ENCODE results near the gene A1BG. TPM values are rescaled to one million over a fixed set of nuclear protein-coding genes. Genes with fewer than 3 reads are reported as not detected.

The A1BG gene
- total RNA-seq, 1 donor from 2014 or later, result 7.5 TPM

DNA sequence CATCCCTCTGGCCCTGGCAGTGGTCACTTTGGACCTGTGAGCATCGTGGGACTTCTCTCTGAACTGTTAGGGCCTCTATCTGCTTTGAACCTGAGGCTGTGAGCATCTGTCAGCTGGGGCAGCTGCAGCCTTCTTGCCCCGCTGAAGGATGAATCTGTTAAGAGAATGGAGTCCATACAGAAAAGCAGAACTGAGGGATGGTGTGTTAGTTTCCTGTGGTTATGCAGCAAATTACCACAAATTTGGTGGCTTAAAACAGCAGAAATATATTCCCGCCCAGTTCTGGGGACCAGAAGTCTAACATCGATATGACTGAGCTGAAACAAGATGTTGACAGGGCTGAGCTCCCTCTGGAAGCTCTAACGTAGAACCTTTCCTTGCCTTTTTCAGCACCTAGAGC is 10.9 kb upstream of the A1BG start:
- Histone ChIP-seq H3K27ac (no peak overlapping the region), H3K79me2 (ENCODE audit: low read depth) (peaks cover 10% of the 10 kb centered on the region), H3K36me3 (no peaks in the 10 kb centered on the region), H3K9ac (no peak overlapping the region), H3K9me3 (ENCODE audit: low read depth) (no peaks in the 10 kb centered on the region), H3K4me1 (no peaks in the 10 kb centered on the region), H4K20me1 (ENCODE audit: low read depth) (no peaks in the 10 kb centered on the region), H3K4me2 (no peak overlapping the region), H3F3A (ENCODE audit: low read depth) (peaks cover 7% of the 10 kb centered on the region), H2AFZ (replicated peaks) (no peak overlapping the region), H3K27me3 (no peaks in the 10 kb centered on the region), H3K4me3 (no peak overlapping the region)
- TF ChIP-seq EZH2 (IDR thresholded peaks at IDR 0.05), result no peak
- TF ChIP-seq, protein P1, sequence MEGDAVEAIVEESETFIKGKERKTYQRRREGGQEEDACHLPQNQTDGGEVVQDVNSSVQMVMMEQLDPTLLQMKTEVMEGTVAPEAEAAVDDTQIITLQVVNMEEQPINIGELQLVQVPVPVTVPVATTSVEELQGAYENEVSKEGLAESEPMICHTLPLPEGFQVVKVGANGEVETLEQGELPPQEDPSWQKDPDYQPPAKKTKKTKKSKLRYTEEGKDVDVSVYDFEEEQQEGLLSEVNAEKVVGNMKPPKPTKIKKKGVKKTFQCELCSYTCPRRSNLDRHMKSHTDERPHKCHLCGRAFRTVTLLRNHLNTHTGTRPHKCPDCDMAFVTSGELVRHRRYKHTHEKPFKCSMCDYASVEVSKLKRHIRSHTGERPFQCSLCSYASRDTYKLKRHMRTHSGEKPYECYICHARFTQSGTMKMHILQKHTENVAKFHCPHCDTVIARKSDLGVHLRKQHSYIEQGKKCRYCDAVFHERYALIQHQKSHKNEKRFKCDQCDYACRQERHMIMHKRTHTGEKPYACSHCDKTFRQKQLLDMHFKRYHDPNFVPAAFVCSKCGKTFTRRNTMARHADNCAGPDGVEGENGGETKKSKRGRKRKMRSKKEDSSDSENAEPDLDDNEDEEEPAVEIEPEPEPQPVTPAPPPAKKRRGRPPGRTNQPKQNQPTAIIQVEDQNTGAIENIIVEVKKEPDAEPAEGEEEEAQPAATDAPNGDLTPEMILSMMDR (IDR thresholded peaks at IDR 0.05), result no peak
- no peaks in the 10 kb centered on the region for H3K9me3 Mint-ChIP-seq
- H3K4me1 Mint-ChIP-seq, result peaks cover 13% of the 10 kb centered on the region
- peaks cover 5% of the 10 kb centered on the region for H3K36me3 Mint-ChIP-seq
- H3K4me3 Mint-ChIP-seq, result peak overlapping the region; percentile 65
- no peak overlapping the region for H3K27ac Mint-ChIP-seq
- no peak for DNase-seq (ENCODE audit: low spot score)
- H3K27me3 Mint-ChIP-seq (ENCODE audit: insufficient read depth, low read depth), result peaks cover 10% of the 10 kb centered on the region

DNA sequence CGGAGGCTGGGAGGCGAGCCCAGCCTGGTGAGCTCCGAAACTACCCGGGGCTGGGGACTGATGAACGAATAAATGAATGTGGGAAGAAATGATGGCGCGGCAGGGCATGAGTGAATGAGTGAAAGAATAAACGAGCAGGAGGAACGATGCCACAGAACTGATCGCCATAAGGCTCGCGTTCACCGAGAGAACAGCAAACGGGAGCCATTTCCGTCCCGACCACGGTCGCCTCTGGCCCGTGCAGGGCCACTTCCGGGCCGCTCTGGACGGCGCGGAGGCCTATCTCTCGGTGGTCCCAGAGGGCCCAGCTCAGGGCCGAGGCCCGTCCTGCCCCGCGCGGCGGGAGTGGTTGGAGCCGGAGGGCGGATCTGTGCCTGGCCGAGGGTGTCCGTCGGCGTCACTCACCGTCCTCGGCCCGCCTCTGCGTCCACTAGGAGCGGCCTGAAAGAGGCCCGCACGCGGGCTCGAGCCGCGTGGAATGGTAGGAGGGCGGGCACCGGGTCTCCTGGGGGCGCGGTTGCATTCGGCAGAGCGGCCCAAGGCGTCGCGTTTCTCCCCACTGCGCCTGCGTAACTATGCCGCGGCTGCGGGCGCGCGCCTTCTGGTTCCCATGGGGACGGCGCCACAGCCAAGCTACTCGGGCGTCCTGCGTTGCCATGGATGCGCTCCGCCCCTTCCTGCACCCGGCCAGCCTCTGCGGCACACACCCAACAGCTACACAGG is 9.1 kb upstream of the A1BG start, which contains the start of gene ZNF497:
Gene ZNF497, minus strand, starts transcription at position 480 of the 723 bp plus-strand sequence. CDS start 5,116 bp downstream, outside the sequence.
- peaks cover 7% of the 10 kb centered on the region for H3F3A ChIP-seq (ENCODE audit: low read depth)
- peaks cover 11% of the 10 kb centered on the region for H3K27me3 Mint-ChIP-seq (ENCODE audit: insufficient read depth, low read depth)
- peaks cover 5% of the 10 kb centered on the region for H3K36me3 Mint-ChIP-seq
- H3K9ac ChIP-seq, result peak within 1 kb of the TSS; percentile 67
- H3K9me3 Mint-ChIP-seq, result no peaks in the 10 kb centered on the region
- H3K27ac ChIP-seq, result peak within 1 kb of the TSS; percentile 54
- no peaks in the 10 kb centered on the region for H3K36me3 ChIP-seq
- H3K4me3 ChIP-seq, result peak within 1 kb of the TSS; percentile 59
- peak within 1 kb of the TSS; percentile 96 for H3K4me3 Mint-ChIP-seq
- peak within 1 kb of the TSS; percentile 97 for H3K27ac Mint-ChIP-seq
- no peaks in the 10 kb centered on the region for H4K20me1 ChIP-seq (ENCODE audit: low read depth)
- TF ChIP-seq EZH2phosphoT487 (IDR thresholded peaks at IDR 0.05), result no peak
- TF ChIP-seq, protein P1 (IDR thresholded peaks at IDR 0.05), result no peak
- no peak for TF ChIP-seq EZH2 (IDR thresholded peaks at IDR 0.05)
- no peaks in the 10 kb centered on the region for H3K27me3 ChIP-seq
- no peaks in the 10 kb centered on the region for H3K9me3 ChIP-seq (ENCODE audit: low read depth)
- DNase-seq (ENCODE audit: low spot score), result peak; percentile 98
- H3K79me2 ChIP-seq (ENCODE audit: low read depth), result peaks cover 10% of the 10 kb centered on the region
- peaks cover 13% of the 10 kb centered on the region for H3K4me1 Mint-ChIP-seq
- peak within 1 kb of the TSS; percentile 60 for H2AFZ ChIP-seq (replicated peaks)
- H3K4me1 ChIP-seq, result no peaks in the 10 kb centered on the region
- H3K4me2 ChIP-seq, result peak within 1 kb of the TSS; percentile 85

DNA sequence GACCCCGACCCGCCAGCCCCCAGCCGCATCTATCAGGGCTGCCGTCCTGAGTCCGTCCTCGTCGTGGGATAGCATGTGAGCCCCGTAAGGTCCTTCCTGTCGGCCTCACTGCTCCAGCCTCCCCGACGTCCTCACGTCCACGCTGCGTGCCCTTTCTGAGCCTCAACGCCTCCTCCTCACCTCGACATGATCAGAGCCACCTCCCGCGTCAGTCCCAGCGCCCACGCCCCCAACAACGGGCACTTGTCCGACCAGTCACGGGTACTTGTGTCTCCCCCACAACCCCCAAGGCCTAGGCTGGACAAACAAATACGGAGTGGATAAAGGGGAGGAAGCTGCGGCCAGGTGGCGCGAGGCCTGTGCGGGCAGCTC is 8.6 kb upstream of the A1BG start:
- Histone ChIP-seq H2AFZ (replicated peaks) (peak overlapping the region; percentile 60), H3K27ac (peak overlapping the region; percentile 54), H3K27me3 (no peaks in the 10 kb centered on the region), H3F3A (ENCODE audit: low read depth) (peaks cover 7% of the 10 kb centered on the region), H3K4me3 (peak overlapping the region; percentile 59), H4K20me1 (ENCODE audit: low read depth) (no peaks in the 10 kb centered on the region), H3K9ac (peak overlapping the region; percentile 67), H3K4me2 (peak overlapping the region; percentile 85), H3K79me2 (ENCODE audit: low read depth) (peaks cover 10% of the 10 kb centered on the region), H3K9me3 (ENCODE audit: low read depth) (no peaks in the 10 kb centered on the region), H3K36me3 (no peaks in the 10 kb centered on the region), H3K4me1 (no peaks in the 10 kb centered on the region)
- H3K36me3 Mint-ChIP-seq, result peaks cover 3% of the 10 kb centered on the region
- no peak for TF ChIP-seq EZH2 (IDR thresholded peaks at IDR 0.05)
- TF ChIP-seq EZH2phosphoT487 (IDR thresholded peaks at IDR 0.05), result no peak
- TF ChIP-seq, protein P1 (IDR thresholded peaks at IDR 0.05), result peak; percentile 15
- H3K27ac Mint-ChIP-seq, result peak overlapping the region; percentile 97
- peak overlapping the region; percentile 96 for H3K4me3 Mint-ChIP-seq
- H3K9me3 Mint-ChIP-seq, result no peaks in the 10 kb centered on the region
- DNase-seq (ENCODE audit: low spot score), result no peak
- H3K4me1 Mint-ChIP-seq, result peaks cover 13% of the 10 kb centered on the region
- peaks cover 12% of the 10 kb centered on the region for H3K27me3 Mint-ChIP-seq (ENCODE audit: insufficient read depth, low read depth)

Measured in neural progenitor cell (in vitro differentiated cells).